Measurements from ENCODE around the gene TNFRSF11A. TPM values are rescaled to one million over a fixed set of nuclear protein-coding genes. Genes with fewer than 3 reads are reported as not detected.

The TNFRSF11A gene
- total RNA-seq, 1 donor = 1.1 TPM

GRCh38 chr18:62334120-62334519 is 9.0 kb downstream of the TNFRSF11A start:
- no peak overlapping the region for H3K4me3 ChIP-seq (ENCODE audit: low read depth, low read length)
- DNase-seq (ENCODE audit: low read depth) = peak; percentile 61
- TF ChIP-seq CTCF (IDR thresholded peaks at IDR 0.05; ENCODE audit: insufficient read depth, low read length) = no peak

DNA sequence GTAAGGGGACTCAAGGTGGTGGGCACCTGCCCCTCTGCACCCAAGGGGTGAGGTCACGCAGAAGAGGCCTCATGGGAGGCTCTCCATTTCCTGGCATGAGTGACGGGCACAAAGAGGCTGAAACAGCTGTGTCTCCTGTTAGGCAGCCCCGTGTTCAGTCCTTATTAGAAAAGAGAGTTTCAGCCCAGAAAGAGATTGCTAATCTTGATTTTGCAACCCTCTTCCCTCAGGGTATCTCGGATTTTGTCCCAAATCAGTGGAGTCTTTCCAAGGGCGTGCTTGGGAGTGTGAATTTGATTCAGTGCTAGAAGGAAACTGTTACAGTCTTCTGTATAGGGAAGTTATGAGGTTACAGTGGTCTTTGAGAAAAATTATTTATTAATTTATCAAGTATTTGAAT is 10.4 kb downstream of the TNFRSF11A start:
- no peak overlapping the region for H3K4me3 ChIP-seq (ENCODE audit: low read depth, low read length)
- TF ChIP-seq CTCF (IDR thresholded peaks at IDR 0.05; ENCODE audit: insufficient read depth, low read length) = no peak
- peak; percentile 46 for DNase-seq (ENCODE audit: low read depth)

- no peak overlapping the region for H3K4me3 ChIP-seq (ENCODE audit: low read depth, low read length)
- TF ChIP-seq CTCF (IDR thresholded peaks at IDR 0.05; ENCODE audit: insufficient read depth, low read length) = no peak
- DNase-seq (ENCODE audit: low read depth) = no peak
Observed at GRCh38 chr18:62336618-62337017, 11.5 kb downstream of the TNFRSF11A start.

GRCh38 chr18:62337336-62337735 is 12.2 kb downstream of the TNFRSF11A start:
- H3K4me3 ChIP-seq (ENCODE audit: low read depth, low read length) = no peak overlapping the region
- DNase-seq (ENCODE audit: low read depth) = no peak
- TF ChIP-seq CTCF (IDR thresholded peaks at IDR 0.05; ENCODE audit: insufficient read depth, low read length) = no peak

DNA sequence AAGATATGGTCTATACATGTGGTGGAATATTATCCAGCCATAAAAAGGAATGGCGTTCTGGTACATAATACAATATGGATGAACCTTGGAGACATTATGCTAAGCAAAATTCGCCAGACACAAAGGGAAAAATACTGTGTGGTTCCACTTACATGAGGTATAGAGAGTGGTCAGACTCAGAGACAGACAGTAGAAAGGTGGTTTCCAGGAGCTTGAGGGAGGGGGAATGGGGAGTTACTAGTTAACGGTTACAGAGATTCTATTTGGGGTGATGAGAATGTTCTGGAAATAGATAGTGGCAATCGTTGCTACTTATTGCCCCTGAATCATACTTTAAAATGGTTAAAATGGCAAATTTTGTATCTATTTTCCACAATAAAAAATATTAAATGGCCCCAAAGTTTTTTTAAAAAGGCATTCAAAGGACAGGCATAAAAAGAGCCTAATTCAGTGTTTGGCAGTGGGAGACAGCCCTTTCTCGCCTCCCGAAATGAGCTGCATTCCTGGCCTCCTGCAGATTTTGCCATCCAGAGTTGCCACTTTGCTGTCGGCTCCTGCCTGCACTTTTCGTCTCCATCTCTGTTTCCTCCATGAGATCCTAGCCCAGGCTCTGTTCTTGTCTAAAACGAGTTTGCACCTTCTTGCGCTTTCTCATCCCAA is 13.5 kb downstream of the TNFRSF11A start:
- TF ChIP-seq CTCF (IDR thresholded peaks at IDR 0.05; ENCODE audit: insufficient read depth, low read length) = no peak
- no peak overlapping the region for H3K4me3 ChIP-seq (ENCODE audit: low read depth, low read length)
- DNase-seq (ENCODE audit: low read depth) = no peak

GRCh38 chr18:62339106-62339988 is 14.2 kb downstream of the TNFRSF11A start:
- no peak overlapping the region for H3K4me3 ChIP-seq (ENCODE audit: low read depth, low read length)
- no peak for TF ChIP-seq CTCF (IDR thresholded peaks at IDR 0.05; ENCODE audit: insufficient read depth, low read length)
- peak; percentile 78 for DNase-seq (ENCODE audit: low read depth)
